Measurements from ENCODE around the gene KPNB1.

- TF ChIP-seq CTCF (IDR thresholded peaks at IDR 0.05), result no peak
- TF ChIP-seq POLR2A (IDR thresholded peaks at IDR 0.05), result no peak
These were observed 71.2 kb downstream of the KPNB1 start for GRCh38 chr17:47720754-47721533.

All from prostate gland (tissue), 2 donors.